WTC11 (cell line): ENCODE results near the gene KBTBD13. TPM values are rescaled to one million over a fixed set of nuclear protein-coding genes. Genes with fewer than 3 reads are reported as not detected.

ENCODE experiments used
- ATAC-seq: fragments of 200-7000 bp; cut with Tn5 transposase; 2 replicates; pipeline ENCODE4 v1.10.0; 2021; ENCODE audit warnings: mild to moderate bottlenecking, moderate library complexity
- CTCF ChIA-PET: fragments of 300-600 bp; sonication (Branson Sonifier 250); formaldehyde crosslinking; loops from one replicate; lab custom pipeline; 2021; ENCODE audit warnings: antibody characterized with exemption; lab: Charles Lee
- POLR2A ChIA-PET: fragments of 350-600 bp; sonication (Branson Sonifier 250); formaldehyde crosslinking; loops from one replicate; lab custom pipeline; 2021; ENCODE audit warnings: antibody characterized with exemption; lab: Charles Lee
- DNase-seq: peaks from one replicate; pipeline ENCODE4 v3.0.0; 2021; ENCODE audit warnings: low spot score
- H3K27ac Mint-ChIP-seq: 2 replicates; pipeline ENCODE4 v1.8.0; 2021; ENCODE audit warnings: mixed read lengths
- H3K27me3 Mint-ChIP-seq: 2 replicates; pipeline ENCODE4 v1.8.0; 2021; ENCODE audit warnings: low read depth, mild to moderate bottlenecking, moderate library complexity, mixed read lengths
- H3K36me3 Mint-ChIP-seq: 2 replicates; pipeline ENCODE4 v1.8.0; 2021; ENCODE audit warnings: mixed read lengths
- H3K4me1 Mint-ChIP-seq: 2 replicates; pipeline ENCODE4 v1.8.0; 2022; ENCODE audit warnings: mixed read lengths
- H3K4me3 Mint-ChIP-seq: 2 replicates; pipeline ENCODE4 v1.8.0; 2021; ENCODE audit warnings: mild to moderate bottlenecking, moderate library complexity, mixed read lengths
- H3K9me3 Mint-ChIP-seq: 2 replicates; pipeline ENCODE4 v1.8.0; 2021; ENCODE audit warnings: mixed read lengths
- ETV6 ChIP-seq: sonication (generic); formaldehyde crosslinking; IDR thresholded peaks from 2 replicates; pipeline ENCODE4 v1.8.1; 2022; ENCODE audit warnings: mild to moderate bottlenecking, missing genetic modification reagents
- FOXK1 ChIP-seq: sonication (generic); formaldehyde crosslinking; IDR thresholded peaks from 2 replicates; pipeline ENCODE4 v1.8.0; 2022; ENCODE audit warnings: mild to moderate bottlenecking, moderate library complexity, missing genetic modification reagents
- GABPB1 ChIP-seq: sonication (generic); formaldehyde crosslinking; IDR thresholded peaks from 2 replicates; pipeline ENCODE4 v1.8.1; 2023; ENCODE audit warnings: mild to moderate bottlenecking, missing genetic modification reagents
- RELA ChIP-seq: sonication (generic); formaldehyde crosslinking; IDR thresholded peaks from 2 replicates; pipeline ENCODE4 v1.8.1; 2022; ENCODE audit warnings: missing genetic modification reagents, mild to moderate bottlenecking, borderline replicate concordance
- SMAD4 ChIP-seq: sonication (generic); formaldehyde crosslinking; IDR thresholded peaks from 2 replicates; pipeline ENCODE4 v1.8.0; 2022; ENCODE audit warnings: mild to moderate bottlenecking, missing genetic modification reagents
- SP1 ChIP-seq: sonication (generic); formaldehyde crosslinking; conservative IDR thresholded peaks from 2 replicates; pipeline ENCODE4 v1.8.1; 2022; ENCODE audit warnings: missing genetic modification reagents
- TEAD1 ChIP-seq: sonication (generic); formaldehyde crosslinking; IDR thresholded peaks from 2 replicates; pipeline ENCODE4 v1.8.0; 2022; ENCODE audit warnings: mild to moderate bottlenecking, missing genetic modification reagents
- ZBTB21 ChIP-seq: sonication (generic); formaldehyde crosslinking; IDR thresholded peaks from 2 replicates; pipeline ENCODE4 v1.8.1; 2023; ENCODE audit warnings: mild to moderate bottlenecking, missing genetic modification reagents, borderline replicate concordance
- ZNF232 ChIP-seq: sonication (generic); formaldehyde crosslinking; IDR thresholded peaks from 2 replicates; pipeline ENCODE4 v1.8.0; 2022; ENCODE audit warnings: mild to moderate bottlenecking, missing genetic modification reagents
- ZNF263 ChIP-seq: sonication (generic); formaldehyde crosslinking; IDR thresholded peaks from 2 replicates; pipeline ENCODE4 v1.8.1; 2022; ENCODE audit warnings: low read depth, mild to moderate bottlenecking, moderate library complexity, missing genetic modification reagents
- total RNA-seq: library from RNA; stranded (reverse); gene quantifications from 3 replicates; pipeline ENCODE4 v1.2.3, GENCODE V29; 2021
- TF ChIP-seq, protein P1 (sequence below): sonication (generic); formaldehyde crosslinking; IDR thresholded peaks from 2 replicates; pipeline ENCODE4 v1.8.1; 2023; ENCODE audit warnings: mild to moderate bottlenecking, missing genetic modification reagents, moderate library complexity
- TF ChIP-seq, protein P2 (sequence below): fragments of 250-450 bp; sonication (Bioruptor Pico); IDR thresholded peaks from 2 replicates; pipeline ENCODE4 v1.8.0; 2021; ENCODE audit warnings: mild to moderate bottlenecking
- TF ChIP-seq, protein P3 (sequence below): sonication (generic); formaldehyde crosslinking; IDR thresholded peaks from 2 replicates; pipeline ENCODE4 v1.8.1; 2022; ENCODE audit warnings: mild to moderate bottlenecking, missing genetic modification reagents, moderate library complexity, borderline replicate concordance
- TF ChIP-seq, protein P4 (sequence below): sonication (generic); formaldehyde crosslinking; IDR thresholded peaks from 2 replicates; pipeline ENCODE4 v1.8.1; 2023; ENCODE audit warnings: mild to moderate bottlenecking, missing genetic modification reagents, borderline replicate concordance
- TF ChIP-seq, protein P5 (sequence below): sonication (generic); formaldehyde crosslinking; IDR thresholded peaks from 2 replicates; pipeline ENCODE4 v1.8.1; 2022; ENCODE audit warnings: missing genetic modification reagents, borderline replicate concordance
- TF ChIP-seq, protein P6 (sequence below): sonication (generic); formaldehyde crosslinking; IDR thresholded peaks from 2 replicates; pipeline ENCODE4 v1.8.1; 2023; ENCODE audit warnings: mild to moderate bottlenecking, missing genetic modification reagents, moderate library complexity

Gene KBTBD13
- total RNA-seq, 1 experiment from 2014 or later = not detected

DNA sequence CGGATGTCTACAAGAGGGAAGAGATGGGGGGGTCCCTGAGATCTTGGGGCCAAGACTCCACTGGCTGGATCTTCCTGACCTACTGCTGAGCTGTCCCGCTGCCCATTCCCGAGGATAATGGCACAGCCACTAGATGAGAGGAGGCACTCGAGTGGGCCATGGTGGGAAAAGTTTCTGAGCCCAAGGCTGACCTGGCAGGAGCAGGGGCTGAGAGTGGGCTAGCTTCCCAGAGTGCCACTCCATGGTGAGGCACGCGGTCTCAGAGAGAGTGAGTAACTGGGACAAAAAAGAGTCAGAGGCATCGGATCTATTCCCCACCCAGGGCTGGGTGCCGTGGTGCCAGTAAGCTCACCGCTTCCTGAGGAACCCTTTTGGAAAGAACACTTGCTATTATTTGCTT, 20.4 kb upstream of the KBTBD13 start:
- Mint-ChIP-seq H3K27ac (no peak overlapping the region), H3K27me3 (no peaks in the 10 kb centered on the region), H3K36me3 (no peaks in the 10 kb centered on the region), H3K4me1 (no peaks in the 10 kb centered on the region), H3K4me3 (no peak overlapping the region), H3K9me3 (peaks cover 8% of the 10 kb centered on the region)
- TF ChIP-seq SP1 (CRISPR knock-in tag) = no peak
- TF ChIP-seq TEAD1 (CRISPR knock-in tag) = no peak
- TF ChIP-seq, protein P1, sequence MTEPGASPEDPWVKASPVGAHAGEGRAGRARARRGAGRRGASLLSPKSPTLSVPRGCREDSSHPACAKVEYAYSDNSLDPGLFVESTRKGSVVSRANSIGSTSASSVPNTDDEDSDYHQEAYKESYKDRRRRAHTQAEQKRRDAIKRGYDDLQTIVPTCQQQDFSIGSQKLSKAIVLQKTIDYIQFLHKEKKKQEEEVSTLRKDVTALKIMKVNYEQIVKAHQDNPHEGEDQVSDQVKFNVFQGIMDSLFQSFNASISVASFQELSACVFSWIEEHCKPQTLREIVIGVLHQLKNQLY (CRISPR knock-in tag) = no peak
- TF ChIP-seq, protein P2, sequence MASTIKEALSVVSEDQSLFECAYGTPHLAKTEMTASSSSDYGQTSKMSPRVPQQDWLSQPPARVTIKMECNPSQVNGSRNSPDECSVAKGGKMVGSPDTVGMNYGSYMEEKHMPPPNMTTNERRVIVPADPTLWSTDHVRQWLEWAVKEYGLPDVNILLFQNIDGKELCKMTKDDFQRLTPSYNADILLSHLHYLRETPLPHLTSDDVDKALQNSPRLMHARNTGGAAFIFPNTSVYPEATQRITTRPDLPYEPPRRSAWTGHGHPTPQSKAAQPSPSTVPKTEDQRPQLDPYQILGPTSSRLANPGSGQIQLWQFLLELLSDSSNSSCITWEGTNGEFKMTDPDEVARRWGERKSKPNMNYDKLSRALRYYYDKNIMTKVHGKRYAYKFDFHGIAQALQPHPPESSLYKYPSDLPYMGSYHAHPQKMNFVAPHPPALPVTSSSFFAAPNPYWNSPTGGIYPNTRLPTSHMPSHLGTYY (CRISPR knock-in tag) = no peak
- TF ChIP-seq, protein P3, sequence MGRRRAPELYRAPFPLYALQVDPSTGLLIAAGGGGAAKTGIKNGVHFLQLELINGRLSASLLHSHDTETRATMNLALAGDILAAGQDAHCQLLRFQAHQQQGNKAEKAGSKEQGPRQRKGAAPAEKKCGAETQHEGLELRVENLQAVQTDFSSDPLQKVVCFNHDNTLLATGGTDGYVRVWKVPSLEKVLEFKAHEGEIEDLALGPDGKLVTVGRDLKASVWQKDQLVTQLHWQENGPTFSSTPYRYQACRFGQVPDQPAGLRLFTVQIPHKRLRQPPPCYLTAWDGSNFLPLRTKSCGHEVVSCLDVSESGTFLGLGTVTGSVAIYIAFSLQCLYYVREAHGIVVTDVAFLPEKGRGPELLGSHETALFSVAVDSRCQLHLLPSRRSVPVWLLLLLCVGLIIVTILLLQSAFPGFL (CRISPR knock-in tag) = no peak
- no peak for TF ChIP-seq ZNF263 (CRISPR knock-in tag)
- TF ChIP-seq ZBTB21 (CRISPR knock-in tag) = no peak
- TF ChIP-seq, protein P4, sequence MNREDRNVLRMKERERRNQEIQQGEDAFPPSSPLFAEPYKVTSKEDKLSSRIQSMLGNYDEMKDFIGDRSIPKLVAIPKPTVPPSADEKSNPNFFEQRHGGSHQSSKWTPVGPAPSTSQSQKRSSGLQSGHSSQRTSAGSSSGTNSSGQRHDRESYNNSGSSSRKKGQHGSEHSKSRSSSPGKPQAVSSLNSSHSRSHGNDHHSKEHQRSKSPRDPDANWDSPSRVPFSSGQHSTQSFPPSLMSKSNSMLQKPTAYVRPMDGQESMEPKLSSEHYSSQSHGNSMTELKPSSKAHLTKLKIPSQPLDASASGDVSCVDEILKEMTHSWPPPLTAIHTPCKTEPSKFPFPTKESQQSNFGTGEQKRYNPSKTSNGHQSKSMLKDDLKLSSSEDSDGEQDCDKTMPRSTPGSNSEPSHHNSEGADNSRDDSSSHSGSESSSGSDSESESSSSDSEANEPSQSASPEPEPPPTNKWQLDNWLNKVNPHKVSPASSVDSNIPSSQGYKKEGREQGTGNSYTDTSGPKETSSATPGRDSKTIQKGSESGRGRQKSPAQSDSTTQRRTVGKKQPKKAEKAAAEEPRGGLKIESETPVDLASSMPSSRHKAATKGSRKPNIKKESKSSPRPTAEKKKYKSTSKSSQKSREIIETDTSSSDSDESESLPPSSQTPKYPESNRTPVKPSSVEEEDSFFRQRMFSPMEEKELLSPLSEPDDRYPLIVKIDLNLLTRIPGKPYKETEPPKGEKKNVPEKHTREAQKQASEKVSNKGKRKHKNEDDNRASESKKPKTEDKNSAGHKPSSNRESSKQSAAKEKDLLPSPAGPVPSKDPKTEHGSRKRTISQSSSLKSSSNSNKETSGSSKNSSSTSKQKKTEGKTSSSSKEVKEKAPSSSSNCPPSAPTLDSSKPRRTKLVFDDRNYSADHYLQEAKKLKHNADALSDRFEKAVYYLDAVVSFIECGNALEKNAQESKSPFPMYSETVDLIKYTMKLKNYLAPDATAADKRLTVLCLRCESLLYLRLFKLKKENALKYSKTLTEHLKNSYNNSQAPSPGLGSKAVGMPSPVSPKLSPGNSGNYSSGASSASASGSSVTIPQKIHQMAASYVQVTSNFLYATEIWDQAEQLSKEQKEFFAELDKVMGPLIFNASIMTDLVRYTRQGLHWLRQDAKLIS = no peak
- no peak for TF ChIP-seq ZNF232 (CRISPR knock-in tag)
- TF ChIP-seq ETV6 (CRISPR knock-in tag) = no peak
- no peak for TF ChIP-seq GABPB1 (CRISPR knock-in tag)
- ChIA-PET POLR2A (no interaction called here), CTCF (interaction anchor here (3.6 to 20.3 kb wide), 4 partner anchors 10 to 45 kb away, joined by 33 to 292 read pairs (median 122); partner anchors contain the start of genes KBTBD13 and RASL12)
- DNase-seq = no peak
- ATAC-seq = no peak

DNA sequence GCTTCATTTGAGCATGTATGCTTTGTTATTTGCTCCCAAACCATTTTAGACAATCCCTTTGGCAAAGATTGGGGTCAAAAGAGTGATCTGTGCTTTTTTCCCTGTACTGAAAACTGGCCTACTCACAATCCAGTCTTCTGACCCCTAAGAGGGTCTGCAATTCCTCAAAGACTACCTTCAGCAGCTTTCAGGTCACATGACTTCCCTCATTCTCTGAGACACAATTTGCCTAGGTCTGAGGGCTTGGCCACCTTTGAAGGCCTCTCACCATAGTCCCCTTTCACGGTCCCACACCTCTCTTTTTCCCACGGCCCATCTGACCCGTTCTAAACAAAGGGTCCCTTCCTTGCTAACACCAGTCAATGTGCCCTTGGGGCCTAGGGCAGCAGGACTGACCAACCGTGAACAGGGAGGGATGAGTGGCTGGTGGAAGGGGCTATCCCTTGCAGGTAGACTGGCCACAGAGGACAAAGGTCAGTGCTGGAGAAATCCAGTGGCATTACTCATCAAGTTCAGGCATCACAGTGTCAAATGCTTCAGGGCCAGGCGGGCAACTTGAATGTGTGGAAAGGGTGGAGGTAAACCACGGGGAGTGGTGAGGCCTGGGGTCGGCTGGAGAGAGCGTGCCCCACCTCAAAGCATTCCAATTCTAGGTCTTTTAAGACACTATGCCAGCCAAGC, 19.5 kb upstream of the KBTBD13 start:
- DNase-seq (no peak), ATAC-seq (no peak)
- Mint-ChIP-seq H3K36me3 (no peaks in the 10 kb centered on the region), H3K4me3 (no peak overlapping the region), H3K4me1 (no peaks in the 10 kb centered on the region), H3K9me3 (peaks cover 8% of the 10 kb centered on the region), H3K27me3 (no peaks in the 10 kb centered on the region), H3K27ac (peak overlapping the region; percentile 31; the same call in 1 of the 2 replicates)
- POLR2A ChIA-PET = no interaction called here
- CTCF ChIA-PET = interaction anchor here (3.6 to 20.3 kb wide), 4 partner anchors 9 to 45 kb away, joined by 33 to 292 read pairs (median 122); partner anchors contain the start of genes KBTBD13 and RASL12
- TF ChIP-seq SMAD4 (no peak), GABPB1 (CRISPR knock-in tag) (peak; percentile 59), RELA (no peak)

DNA sequence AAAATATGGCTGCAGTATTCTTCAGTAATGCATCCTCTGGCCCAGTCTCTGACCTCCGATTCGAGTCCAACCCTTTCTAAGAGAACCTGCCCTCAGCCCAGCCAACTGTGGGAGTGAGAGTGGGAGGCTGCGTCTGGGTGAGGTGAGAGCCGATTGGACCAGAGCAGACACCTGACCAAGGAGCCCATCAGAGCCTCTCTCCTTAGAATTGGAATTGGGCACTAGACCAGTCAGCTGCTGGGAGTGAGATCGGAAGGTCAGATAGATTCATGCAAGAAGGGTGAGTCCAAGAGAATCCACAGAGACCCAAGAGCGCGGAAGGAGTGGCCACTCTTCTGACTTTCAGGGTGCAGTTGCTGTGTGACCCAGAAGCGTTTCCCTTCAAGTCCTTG, 19.0 kb upstream of the KBTBD13 start:
- H3K4me3 Mint-ChIP-seq = no peak overlapping the region
- TF ChIP-seq, protein P5, sequence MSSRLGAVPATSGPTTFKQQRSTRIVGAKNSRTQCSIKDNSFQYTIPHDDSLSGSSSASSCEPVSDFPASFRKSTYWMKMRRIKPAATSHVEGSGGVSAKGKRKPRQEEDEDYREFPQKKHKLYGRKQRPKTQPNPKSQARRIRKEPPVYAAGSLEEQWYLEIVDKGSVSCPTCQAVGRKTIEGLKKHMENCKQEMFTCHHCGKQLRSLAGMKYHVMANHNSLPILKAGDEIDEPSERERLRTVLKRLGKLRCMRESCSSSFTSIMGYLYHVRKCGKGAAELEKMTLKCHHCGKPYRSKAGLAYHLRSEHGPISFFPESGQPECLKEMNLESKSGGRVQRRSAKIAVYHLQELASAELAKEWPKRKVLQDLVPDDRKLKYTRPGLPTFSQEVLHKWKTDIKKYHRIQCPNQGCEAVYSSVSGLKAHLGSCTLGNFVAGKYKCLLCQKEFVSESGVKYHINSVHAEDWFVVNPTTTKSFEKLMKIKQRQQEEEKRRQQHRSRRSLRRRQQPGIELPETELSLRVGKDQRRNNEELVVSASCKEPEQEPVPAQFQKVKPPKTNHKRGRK = no peak
- TF ChIP-seq, protein P6, sequence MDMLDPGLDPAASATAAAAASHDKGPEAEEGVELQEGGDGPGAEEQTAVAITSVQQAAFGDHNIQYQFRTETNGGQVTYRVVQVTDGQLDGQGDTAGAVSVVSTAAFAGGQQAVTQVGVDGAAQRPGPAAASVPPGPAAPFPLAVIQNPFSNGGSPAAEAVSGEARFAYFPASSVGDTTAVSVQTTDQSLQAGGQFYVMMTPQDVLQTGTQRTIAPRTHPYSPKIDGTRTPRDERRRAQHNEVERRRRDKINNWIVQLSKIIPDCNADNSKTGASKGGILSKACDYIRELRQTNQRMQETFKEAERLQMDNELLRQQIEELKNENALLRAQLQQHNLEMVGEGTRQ (CRISPR knock-in tag) = 0 out of 2 replicates have a peak, but pooled peaks have one; percentile 33
- TF ChIP-seq FOXK1 (CRISPR knock-in tag) = no peak
- ChIA-PET POLR2A (no interaction called here), CTCF (interaction anchor here (20.3 kb wide), 1 partner anchor 44 kb away, joined by 292 read pairs; no protein-coding TSS in a partner anchor)
- ATAC-seq (no peak; the same call in 1 of the 2 replicates), DNase-seq (no peak)
- peaks cover 8% of the 10 kb centered on the region for H3K9me3 Mint-ChIP-seq
- no peaks in the 10 kb centered on the region for H3K4me1 Mint-ChIP-seq
- H3K27me3 Mint-ChIP-seq = no peaks in the 10 kb centered on the region
- H3K27ac Mint-ChIP-seq = no peak overlapping the region
- no peaks in the 10 kb centered on the region for H3K36me3 Mint-ChIP-seq
